WERI-Rb-1 (cell line): ENCODE measurements around the gene ACTN1.
A peak's percentile ranks its signal among the peaks of the same experiment; 100 is the strongest.

Experiments used
- DNase-seq: peaks from one replicate; pipeline ENCODE4 v3.0.0-alpha.2; 2020
- H3K27ac ChIP-seq: fragments of 250-450 bp; sonication (Bioruptor Pico); 2 replicates; pipeline ENCODE4 v1.5.1; 2020; ENCODE audit warnings: mild to moderate bottlenecking, moderate library complexity
- H3K27me3 ChIP-seq: fragments of 250-450 bp; sonication (Bioruptor Pico); 2 replicates; pipeline ENCODE4 v1.5.1; 2021; ENCODE audit warnings: mild to moderate bottlenecking, low read depth, moderate library complexity; ENCODE audit not compliant: insufficient read depth, severe bottlenecking
- H3K36me3 ChIP-seq: fragments of 250-450 bp; sonication (Bioruptor Pico); 2 replicates; pipeline ENCODE4 v1.5.1; 2020; ENCODE audit warnings: mild to moderate bottlenecking, moderate library complexity
- H3K4me3 ChIP-seq: 2 replicates; pipeline ENCODE4 v1.5.1; 2011; ENCODE audit warnings: low read depth, mild to moderate bottlenecking, control low read depth, low read length
- H3K9me3 ChIP-seq: fragments of 250-450 bp; sonication (Bioruptor Pico); 2 replicates; pipeline ENCODE4 v1.5.1; 2021; ENCODE audit warnings: mild to moderate bottlenecking, moderate library complexity; ENCODE audit not compliant: severe bottlenecking
- CTCF ChIP-seq: IDR thresholded peaks from 2 replicates; pipeline ENCODE4 v1.5.1; 2011; ENCODE audit warnings: low read depth, mild to moderate bottlenecking, control low read depth, inconsistent platforms, low read length

ACTN1 gene

DNA sequence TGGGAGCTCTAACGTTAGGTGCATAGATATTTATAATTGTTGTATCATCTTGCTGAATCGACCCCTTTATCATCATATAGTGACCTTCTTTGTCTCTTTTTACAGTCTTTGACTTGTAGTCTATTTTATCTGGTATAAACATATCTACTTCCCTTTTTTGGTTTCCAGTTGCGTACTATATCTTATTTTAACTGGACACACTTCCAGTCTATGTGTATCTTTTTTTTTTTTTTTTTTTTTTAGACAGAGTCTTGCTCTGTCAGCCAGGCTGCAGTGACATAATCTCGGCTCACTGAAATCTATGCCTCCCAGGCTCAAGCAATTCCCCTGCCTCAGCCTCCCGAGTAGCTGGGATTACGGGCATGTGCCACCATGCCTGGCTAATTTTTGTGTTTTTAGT lies 144.3 kb downstream of the ACTN1 start:
- Histone ChIP-seq H3K27me3 (no peaks in the 10 kb centered on the region), H3K9me3 (peaks cover 8% of the 10 kb centered on the region), H3K4me3 (no peak overlapping the region), H3K27ac (no peak overlapping the region), H3K36me3 (no peaks in the 10 kb centered on the region)
- DNase-seq: no peak
- no peak for TF ChIP-seq CTCF

DNA sequence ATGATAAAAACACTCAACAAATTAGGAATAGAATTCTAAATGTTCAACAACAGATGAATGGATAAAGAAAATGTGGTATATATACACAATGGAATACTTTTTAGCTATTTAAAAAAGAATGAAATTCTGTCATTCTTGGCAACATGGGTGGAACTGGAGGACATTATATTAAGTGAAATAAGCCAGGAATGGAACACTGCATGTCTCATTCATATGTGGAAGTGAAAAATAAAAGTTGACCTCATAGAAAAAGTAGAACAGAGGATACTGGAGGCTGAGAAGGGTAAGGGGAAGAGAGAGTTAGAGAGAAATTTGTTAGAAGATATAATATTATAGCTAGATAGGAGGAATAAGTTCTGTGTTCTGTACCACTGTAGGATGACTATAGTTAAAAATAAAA lies 150.4 kb downstream of the ACTN1 start:
- H3K27ac ChIP-seq: no peak overlapping the region
- H3K4me3 ChIP-seq: no peak overlapping the region
- no peaks in the 10 kb centered on the region for H3K27me3 ChIP-seq
- peaks cover 4% of the 10 kb centered on the region for H3K9me3 ChIP-seq
- no peaks in the 10 kb centered on the region for H3K36me3 ChIP-seq
- no peak for TF ChIP-seq CTCF
- no peak for DNase-seq

GRCh38 chr14:68825729-68826128 lies 153.4 kb downstream of the ACTN1 start:
- Histone ChIP-seq H3K9me3 (no peaks in the 10 kb centered on the region), H3K4me3 (no peak overlapping the region)
- no peak for TF ChIP-seq CTCF

GRCh38 chr14:68824517-68825347 lies 154.4 kb downstream of the ACTN1 start:
- H3K9me3 ChIP-seq: no peaks in the 10 kb centered on the region
- H3K4me3 ChIP-seq: no peak overlapping the region
- H3K36me3 ChIP-seq: no peaks in the 10 kb centered on the region
- DNase-seq: peak; percentile 91
- H3K27ac ChIP-seq: no peak overlapping the region
- H3K27me3 ChIP-seq: no peaks in the 10 kb centered on the region
- peak; percentile 97 for TF ChIP-seq CTCF

More at GRCh38 chr14:68825729-68826128, 153.4 kb downstream of the ACTN1 start:
- Histone ChIP-seq H3K27ac (no peak overlapping the region), H3K36me3 (no peaks in the 10 kb centered on the region), H3K27me3 (no peaks in the 10 kb centered on the region)
- DNase-seq: no peak

DNA sequence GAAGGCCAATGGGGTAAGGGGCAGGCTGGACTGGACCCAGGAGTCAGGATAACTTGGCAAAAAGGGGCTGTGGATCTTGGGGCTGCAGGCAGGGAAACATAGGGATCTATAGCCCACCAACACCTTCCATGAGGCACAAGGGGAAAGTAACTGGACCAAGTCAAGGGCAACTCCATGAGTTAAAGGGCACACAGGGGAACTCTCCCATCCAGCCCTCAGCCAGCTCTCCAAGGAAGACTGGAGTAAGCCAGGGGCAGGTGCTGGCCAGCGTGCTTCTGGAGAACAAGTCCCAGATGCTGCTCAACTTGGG lies 154.9 kb downstream of the ACTN1 start:
- Histone ChIP-seq H3K9me3 (no peaks in the 10 kb centered on the region), H3K36me3 (no peaks in the 10 kb centered on the region), H3K27me3 (no peaks in the 10 kb centered on the region), H3K4me3 (no peak overlapping the region), H3K27ac (no peak overlapping the region)
- no peak for TF ChIP-seq CTCF
- no peak for DNase-seq
